CD4-positive, alpha-beta T cell (primary cell): ENCODE data around the gene ABHD10. TPM values are rescaled to one million over a fixed set of nuclear protein-coding genes. Genes with fewer than 3 reads are reported as not detected.

Source experiments
- ATAC-seq: fragments of 200-7000 bp; cut with Tn5 transposase; one replicate; pipeline ENCODE4 v1.10.0; 2022; ENCODE audit warnings: mild to moderate bottlenecking; ENCODE audit not compliant: poor library complexity
- CTCF ChIA-PET: fragments of 350-600 bp; sonication (Branson Sonifier 250); formaldehyde crosslinking; loops from one replicate; lab custom pipeline; 2021; ENCODE audit warnings: antibody characterized with exemption, inconsistent platforms; lab: Charles Lee
- POLR2A ChIA-PET: fragments of 350-600 bp; sonication (Branson Sonifier 250); formaldehyde crosslinking; loops from one replicate; lab custom pipeline; 2021; ENCODE audit warnings: antibody characterized with exemption, inconsistent platforms; lab: Charles Lee
- DNase-seq, 14 experiments: peaks; one replicate each; pipeline ENCODE4 v3.0.0-alpha.2; 2013 to 2020; ENCODE audit warnings: mixed read lengths in 2 of 14
- H3K27ac ChIP-seq, 2 donors: one replicate each; pipeline versions ENCODE4 v1.5.1 to v1.7.0; 2013; ENCODE audit warnings: low read length in 2 of 2, low read depth in 1 of 2, mild to moderate bottlenecking in 1 of 2
- H3K27me3 ChIP-seq, 2 experiments: 1 replicate in 1 of 2; 2 replicates in 1 of 2; pipeline versions ENCODE4 v1.6.1 to v1.7.0; 2013; ENCODE audit warnings: low read length in 2 of 2, control low read depth in 1 of 2, mild to moderate bottlenecking in 1 of 2, moderate library complexity in 1 of 2; ENCODE audit not compliant: insufficient read depth in 2 of 2, control insufficient read depth in 1 of 2
- H3K36me3 ChIP-seq: one replicate; pipeline ENCODE4 v1.6.1; 2013; ENCODE audit warnings: low read length, control low read depth; ENCODE audit not compliant: insufficient read depth
- H3K4me1 ChIP-seq: one replicate; pipeline ENCODE4 v1.6.1; 2013; ENCODE audit warnings: low read length, control low read depth; ENCODE audit not compliant: insufficient read depth
- H3K4me3 ChIP-seq: one replicate; pipeline ENCODE4 v1.5.1; 2013; ENCODE audit warnings: mild to moderate bottlenecking, low read length, moderate library complexity
- H3K9me3 ChIP-seq, 2 experiments: 1 replicate in 1 of 2; 2 replicates in 1 of 2; pipeline versions ENCODE4 v1.6.1 to v1.7.0; 2013; ENCODE audit warnings: low read length in 2 of 2, mild to moderate bottlenecking in 2 of 2, control low read depth in 1 of 2, moderate library complexity in 1 of 2; ENCODE audit not compliant: control insufficient read depth in 1 of 2, insufficient read depth in 1 of 2
- H3K27ac Mint-ChIP-seq: one replicate; pipeline ENCODE4 v1.8.0; 2020; ENCODE audit warnings: mixed read lengths
- H3K27me3 Mint-ChIP-seq: one replicate; pipeline ENCODE4 v1.8.0; 2021; ENCODE audit warnings: mixed read lengths
- H3K36me3 Mint-ChIP-seq: one replicate; pipeline ENCODE4 v1.8.0; 2021; ENCODE audit warnings: low read depth, mixed read lengths
- H3K4me1 Mint-ChIP-seq: one replicate; pipeline ENCODE4 v1.8.0; 2021; ENCODE audit warnings: low read depth, mixed read lengths
- H3K4me3 Mint-ChIP-seq: one replicate; pipeline ENCODE4 v1.8.0; 2020; ENCODE audit warnings: mild to moderate bottlenecking, mixed read lengths
- H3K9me3 Mint-ChIP-seq: one replicate; pipeline ENCODE4 v1.8.0; 2020; ENCODE audit warnings: mixed read lengths
- CTCF ChIP-seq: fragments of 200-600 bp; IDR thresholded peaks from one replicate; pipeline ENCODE4 v1.8.0; 2022; ENCODE audit warnings: antibody characterized with exemption, mild to moderate bottlenecking
- intact Hi-C, 2 experiments: fragments of 100-400 bp; cut with DNase I in 1 of 2; cut with micrococcal nuclease in 1 of 2; formaldehyde crosslinking; loops; one replicate each; pipeline versions ENCODE4 v1.15.1 to v1.9.0; 2023 to 2025; cut with DNase I, micrococcal nuclease
- total RNA-seq, 174 experiments: library from RNA in 2 of 174; stranded (reverse) in 2 of 174; gene quantifications; one replicate each; pipeline ENCODE4 v1.2.3 and lab custom pipeline; 2021 to 2026

The ABHD10 gene
- total RNA-seq, 2 experiments from 2014 or later = 28.2 to 32.5 TPM

DNA sequence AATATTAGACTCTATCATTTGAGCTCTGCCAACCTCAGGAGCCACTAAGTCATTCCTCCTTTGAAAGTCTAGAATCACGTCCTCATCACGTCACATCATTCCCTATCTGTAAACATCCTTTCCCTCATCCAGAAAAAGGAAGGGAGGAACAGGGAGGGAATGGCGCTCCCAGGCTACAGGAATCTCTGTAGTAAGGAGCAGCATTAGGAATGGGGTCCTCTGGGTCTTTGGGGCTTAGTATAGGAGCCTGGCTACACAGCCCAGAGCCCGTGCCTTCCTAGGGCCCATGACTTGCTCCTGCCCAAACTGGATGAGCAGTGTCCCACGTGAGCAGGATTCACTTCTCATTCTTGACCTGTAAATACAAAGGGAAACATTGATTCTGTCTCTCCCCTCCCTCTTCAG is 21.5 kb downstream of the ABHD10 start:
- Mint-ChIP-seq H3K36me3 (peaks cover 1% of the 10 kb centered on the region), H3K4me1 (peaks cover 48% of the 10 kb centered on the region), H3K4me3 (no peak overlapping the region), H3K9me3 (no peaks in the 10 kb centered on the region), H3K27me3 (no peaks in the 10 kb centered on the region), H3K27ac (no peak overlapping the region)
- ChIA-PET CTCF (interaction anchor here (1.1 to 2.6 kb wide), 2 partner anchors 14 to 43 kb away, joined by 3 to 10 read pairs; no protein-coding TSS in a partner anchor), POLR2A (interaction anchor here (1.1 to 4.5 kb wide), 2 partner anchors 11 to 21 kb away, joined by 3 to 19 read pairs; partner anchors contain the start of gene ABHD10)
- no peak for TF ChIP-seq CTCF
- peaks cover 0 to 3% of the 10 kb centered on the region in 2 experiments for H3K27me3 ChIP-seq
- no peaks in the 10 kb centered on the region for H3K36me3 ChIP-seq
- no peaks in the 10 kb centered on the region for H3K9me3 ChIP-seq
- H3K4me3 ChIP-seq = no peak overlapping the region
- no peak overlapping the region for H3K27ac ChIP-seq
- peaks cover 29% of the 10 kb centered on the region for H3K4me1 ChIP-seq
- DNase-seq (no peak), ATAC-seq (no peak)
- intact Hi-C loops = no loop called here

- TF ChIP-seq CTCF = no peak
- H3K9me3 Mint-ChIP-seq = no peaks in the 10 kb centered on the region
- no peak for ATAC-seq
- no peaks in the 10 kb centered on the region for H3K9me3 ChIP-seq
- H3K36me3 Mint-ChIP-seq = no peaks in the 10 kb centered on the region
- H3K27ac Mint-ChIP-seq = no peak overlapping the region
- H3K27me3 Mint-ChIP-seq = no peaks in the 10 kb centered on the region
- no peak overlapping the region for H3K4me3 ChIP-seq
- no peak for DNase-seq
- intact Hi-C loops = no loop called here
- H3K4me1 Mint-ChIP-seq = peaks cover 48% of the 10 kb centered on the region
- no peaks in the 10 kb centered on the region for H3K36me3 ChIP-seq
- CTCF ChIA-PET = interaction anchor here (2.6 kb wide), 1 partner anchor 13 kb away, joined by 10 read pairs; no protein-coding TSS in a partner anchor
- H3K4me1 ChIP-seq = peaks cover 29% of the 10 kb centered on the region
- peaks cover 0 to 3% of the 10 kb centered on the region in 2 experiments for H3K27me3 ChIP-seq
- POLR2A ChIA-PET = interaction anchor here (4.5 kb wide), 1 partner anchor 22 kb away, joined by 19 read pairs; the partner anchor contains the start of gene ABHD10
- no peak overlapping the region for H3K27ac ChIP-seq
- H3K4me3 Mint-ChIP-seq = peak overlapping the region; percentile 40
Observed at GRCh38 chr3:112000966-112001365, 22.1 kb downstream of the ABHD10 start.

DNA sequence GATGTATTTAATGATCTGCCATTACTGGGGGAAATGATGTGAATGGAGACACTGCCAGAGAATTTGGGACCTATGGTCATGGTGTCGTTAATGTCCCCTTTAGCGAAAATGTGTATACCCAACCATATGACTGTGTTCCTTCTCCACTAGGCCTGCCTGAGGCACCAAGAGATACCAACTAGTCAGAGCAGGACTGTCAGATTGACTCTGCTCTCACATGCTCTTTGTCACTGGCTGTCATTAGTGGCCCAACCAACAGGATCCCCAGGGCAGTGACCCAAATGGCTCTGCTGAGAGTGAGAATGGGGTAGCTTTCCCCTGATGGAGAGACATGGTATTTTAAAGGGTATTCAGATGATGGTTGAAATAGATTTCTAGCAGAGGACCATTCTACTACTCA is 22.7 kb downstream of the ABHD10 start:
- H3K9me3 Mint-ChIP-seq = no peaks in the 10 kb centered on the region
- Histone ChIP-seq H3K9me3 (no peaks in the 10 kb centered on the region), H3K27ac (no peak overlapping the region), H3K4me3 (no peak overlapping the region), H3K27me3 (peaks cover 0 to 3% of the 10 kb centered on the region in 2 experiments), H3K36me3 (no peaks in the 10 kb centered on the region), H3K4me1 (peaks cover 29% of the 10 kb centered on the region)
- DNase-seq = no peak
- peaks cover 48% of the 10 kb centered on the region for H3K4me1 Mint-ChIP-seq
- ATAC-seq = no peak
- no peak for TF ChIP-seq CTCF
- ChIA-PET POLR2A (interaction anchor here (4.5 kb wide), 1 partner anchor 23 kb away, joined by 19 read pairs; the partner anchor contains the start of gene ABHD10), CTCF (interaction anchor here (2.6 kb wide), 1 partner anchor 12 kb away, joined by 10 read pairs; no protein-coding TSS in a partner anchor)
- no peaks in the 10 kb centered on the region for H3K27me3 Mint-ChIP-seq
- intact Hi-C loops = no loop called here
- no peak overlapping the region for H3K4me3 Mint-ChIP-seq
- no peak overlapping the region for H3K27ac Mint-ChIP-seq
- H3K36me3 Mint-ChIP-seq = no peaks in the 10 kb centered on the region
